ENCODE measurements around the gene SLC7A7.

GRCh38 chr14:22791301-22791700, 23.9 kb downstream of the SLC7A7 start:
- TF ChIP-seq POLR2A (IDR thresholded peaks at IDR 0.05; ENCODE audit: low read length) (no peak), GATA1 (IDR thresholded peaks at IDR 0.05; ENCODE audit: low read depth, low read length) (no peak)
